HG02588 (cell line): ENCODE measurements around the gene TRIM37.
"Not testable (repeated sequence)": the region's sequence is repeated elsewhere in the genome, so short reads cannot be mapped to it uniquely, and the experiment has no call there.

Source experiments
- ATAC-seq: cut with Tn5 transposase; IDR thresholded peaks from one replicate; pipeline ENCODE4 v1.9.1; 2021; ENCODE audit warnings: mild to moderate bottlenecking, moderate library complexity; ENCODE audit not compliant: unreplicated experiment

TRIM37 gene

GRCh38 chr17:59110973-59111372 is 4.3 kb upstream of the TRIM37 start:
- no peak for ATAC-seq

DNA sequence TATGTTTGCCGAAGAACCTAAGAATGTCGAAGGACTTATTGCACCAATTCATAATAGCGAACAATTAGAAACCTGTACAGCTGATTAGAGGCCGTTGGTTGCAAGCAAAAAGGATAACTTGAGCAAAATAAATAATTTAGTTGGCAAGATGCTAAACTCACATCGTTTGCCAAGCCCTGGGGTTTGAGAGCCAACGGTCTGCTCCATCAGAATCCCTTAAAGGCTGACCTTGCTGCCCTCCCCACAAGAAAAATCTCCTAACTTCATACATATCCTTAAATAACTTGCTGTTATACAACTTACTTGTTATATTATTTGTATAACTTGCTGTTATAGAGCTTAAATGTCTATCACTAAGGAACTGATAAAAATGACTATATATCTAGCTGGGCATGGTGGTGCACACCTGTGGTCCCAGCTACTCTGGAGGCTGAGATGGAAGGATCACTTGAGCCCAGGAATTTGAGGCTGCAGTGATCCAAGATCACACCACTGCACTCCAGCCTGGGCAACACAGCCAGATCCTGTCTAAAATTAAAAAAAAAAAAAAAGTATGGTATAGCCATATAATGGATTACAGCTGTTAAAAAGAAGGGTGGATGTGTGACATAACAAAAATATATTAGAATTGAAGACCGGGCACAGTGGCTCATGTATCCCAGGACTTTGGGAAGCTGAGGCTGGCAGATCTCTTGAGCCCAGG is 1.9 kb upstream of the TRIM37 start:
- ATAC-seq, result no peak

GRCh38 chr17:59107306-59107670 is 608 bp upstream of the TRIM37 start:
- ATAC-seq, result no peak

GRCh38 chr17:59105852-59106462 is 723 bp downstream of the TRIM37 start:
- peak; percentile 14 for ATAC-seq

DNA sequence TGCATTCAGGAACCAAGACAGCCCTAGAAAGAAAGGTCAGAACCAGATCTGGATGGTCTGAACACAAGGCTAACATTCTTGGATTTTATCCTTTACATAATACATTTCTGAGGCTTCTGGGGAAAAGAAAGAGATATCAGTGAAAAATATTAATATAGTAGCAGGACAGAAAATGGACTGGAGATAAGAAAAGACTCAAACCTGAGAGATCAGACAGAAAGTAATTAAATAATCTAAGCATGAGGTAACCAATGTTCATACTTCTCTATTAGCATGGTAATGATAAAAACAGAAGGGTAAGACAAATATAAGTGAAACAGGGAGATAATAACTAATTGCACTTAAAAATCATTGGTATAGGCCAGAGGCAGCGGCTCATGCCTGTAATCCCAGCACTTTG is 5.5 kb downstream of the TRIM37 start:
- ATAC-seq, result no peak

DNA sequence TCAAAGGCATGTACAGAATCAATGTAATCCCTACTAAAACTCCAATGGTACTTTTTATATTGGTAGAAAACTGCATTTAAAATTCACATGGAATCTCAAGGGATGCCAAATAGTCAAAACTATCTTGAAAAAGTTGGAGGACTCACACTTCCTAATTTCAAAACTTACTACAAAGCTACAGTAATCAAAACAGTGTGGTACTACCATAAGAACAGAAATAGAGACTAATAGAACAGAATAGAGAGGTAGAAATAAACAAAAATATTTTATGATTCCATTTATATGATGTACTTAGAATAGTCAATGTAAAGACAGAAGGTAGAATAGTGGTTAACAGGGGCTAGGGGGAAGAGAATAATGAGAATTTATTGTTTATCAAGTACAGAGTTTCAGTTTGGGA is 8.8 kb downstream of the TRIM37 start:
- ATAC-seq, result no peak

GRCh38 chr17:59094861-59095530 is 11.7 kb downstream of the TRIM37 start:
- no peak for ATAC-seq

GRCh38 chr17:59093702-59094231 is 12.9 kb downstream of the TRIM37 start:
- ATAC-seq, result no peak

DNA sequence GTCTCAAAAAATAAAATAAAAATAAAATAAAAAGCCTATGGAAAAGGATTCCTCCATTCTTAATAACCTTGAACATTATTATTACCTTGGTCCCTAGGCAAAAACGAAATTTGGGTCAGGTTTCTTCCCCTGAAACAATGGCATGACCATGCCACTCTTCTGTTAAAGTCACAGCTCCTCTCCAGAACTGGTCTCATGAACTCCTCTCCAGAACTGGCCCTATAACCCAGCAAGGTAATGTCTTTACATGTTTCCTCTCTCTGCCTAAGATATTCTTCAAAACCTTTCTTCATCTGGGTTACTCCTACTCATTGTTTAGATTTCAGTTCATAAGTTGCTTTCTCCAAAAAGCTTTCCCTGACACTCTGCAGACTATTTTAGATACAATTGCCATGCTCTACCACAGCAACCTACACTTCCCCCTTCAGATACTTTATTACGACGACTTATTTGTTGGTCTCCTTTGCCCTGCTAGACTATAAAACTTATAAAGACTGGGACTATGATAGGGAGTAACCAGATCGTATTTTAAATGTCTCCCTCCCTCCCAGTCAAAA is 13.5 kb downstream of the TRIM37 start:
- no peak for ATAC-seq

- ATAC-seq, result not testable (repeated sequence)
Observed at GRCh38 chr17:59090593-59090992, 16.1 kb downstream of the TRIM37 start.

DNA sequence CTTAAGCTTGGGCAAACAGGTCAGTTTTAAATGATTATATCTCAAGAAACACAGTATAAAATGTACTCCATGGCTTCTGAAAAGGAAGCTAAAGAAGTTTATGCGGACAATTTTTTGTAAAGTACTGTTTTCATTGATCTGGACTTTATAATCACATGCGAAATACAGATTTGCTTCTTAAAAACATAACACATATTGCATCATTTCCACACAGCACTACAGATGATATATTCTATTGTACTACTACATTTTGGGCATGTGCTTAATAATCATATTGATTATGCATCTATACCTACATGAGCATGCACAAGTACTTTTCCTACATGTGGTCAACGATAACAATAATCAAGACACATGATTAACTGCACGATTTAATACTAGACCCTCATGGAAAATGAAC is 22.5 kb downstream of the TRIM37 start:
- ATAC-seq, result no peak

DNA sequence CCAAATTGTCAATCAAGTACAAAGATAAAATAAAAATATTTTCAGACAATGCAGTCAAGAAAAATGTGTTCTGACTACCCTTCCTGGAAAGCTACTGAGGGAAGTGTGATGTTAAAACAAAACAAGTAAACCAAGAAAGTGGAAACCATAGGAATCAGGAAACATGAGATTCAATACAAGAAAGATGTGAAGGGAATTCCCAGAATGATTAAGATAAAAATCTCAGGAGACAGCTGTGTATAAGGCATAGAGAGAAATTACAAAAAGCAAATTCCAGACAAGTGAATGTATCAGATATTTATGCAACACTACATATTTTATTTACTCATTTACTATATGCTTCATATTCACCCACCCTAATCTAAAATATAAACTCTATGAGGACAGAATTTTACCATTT is 32.2 kb downstream of the TRIM37 start:
- ATAC-seq, result no peak

GRCh38 chr17:59073972-59074371 is 32.7 kb downstream of the TRIM37 start:
- no peak for ATAC-seq

GRCh38 chr17:59069856-59070255 is 36.8 kb downstream of the TRIM37 start:
- ATAC-seq, result no peak

DNA sequence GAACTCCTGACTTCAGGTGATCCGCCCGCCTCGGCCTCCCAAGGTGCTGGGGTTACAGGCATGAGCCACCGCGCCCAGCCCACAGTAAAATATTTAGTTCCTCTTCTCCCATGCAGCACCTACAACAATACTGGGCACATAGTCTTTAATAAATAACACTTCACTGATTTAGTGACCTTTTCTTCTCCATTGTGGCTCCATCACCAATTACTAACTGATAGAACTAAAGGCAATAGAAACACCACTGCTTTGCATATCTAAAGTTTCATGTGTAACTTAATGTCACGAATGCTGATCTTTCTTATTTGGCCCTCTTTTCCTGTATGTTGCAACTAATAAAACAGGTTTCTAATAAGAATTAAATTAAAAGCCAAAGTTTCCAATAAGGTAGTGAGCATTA is 38.9 kb downstream of the TRIM37 start:
- no peak for ATAC-seq

- ATAC-seq, result no peak
Observed at GRCh38 chr17:59067340-59067739, 39.3 kb downstream of the TRIM37 start.

- ATAC-seq, result no peak
Observed at GRCh38 chr17:59062509-59062908, 44.2 kb downstream of the TRIM37 start.

DNA sequence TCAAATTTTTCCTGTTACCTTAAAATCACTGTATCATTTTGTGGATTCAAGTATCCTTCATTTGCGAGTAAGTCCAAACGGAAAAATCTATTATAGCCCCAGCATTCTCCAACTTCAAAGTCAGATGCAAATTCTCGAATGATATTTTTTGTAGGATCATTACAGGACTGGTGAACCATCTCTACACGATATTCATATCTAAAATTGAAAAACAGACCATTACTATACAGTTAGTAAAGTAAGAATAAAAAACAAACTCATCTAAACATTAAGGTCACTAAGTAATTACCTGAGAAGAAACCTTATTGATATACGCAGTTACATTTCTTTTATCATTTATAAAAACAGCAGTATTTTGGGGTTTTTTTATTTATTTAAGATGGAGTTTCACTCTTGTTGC is 49.8 kb downstream of the TRIM37 start:
- ATAC-seq, result no peak

- ATAC-seq, result no peak
Observed at GRCh38 chr17:59049798-59050197, 56.9 kb downstream of the TRIM37 start.

DNA sequence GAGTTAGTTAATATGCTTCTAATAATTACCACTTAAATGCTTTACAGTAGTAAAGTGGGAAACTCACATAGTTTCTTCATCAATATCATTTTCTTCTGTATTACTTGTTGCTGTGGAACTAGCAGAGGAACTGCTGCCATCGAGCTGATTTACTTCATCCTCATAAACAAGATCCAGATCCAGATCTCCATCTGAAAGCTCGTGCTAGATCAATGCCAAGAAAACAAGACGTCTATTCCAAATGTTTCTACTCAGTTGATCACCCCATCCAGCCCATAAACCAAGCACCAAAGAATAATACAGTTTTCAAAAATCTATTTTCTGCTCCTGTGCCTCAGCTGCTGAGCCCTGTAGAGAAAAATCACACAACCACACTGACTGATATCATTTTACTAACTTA is 59.1 kb downstream of the TRIM37 start:
- no peak for ATAC-seq

- no peak for ATAC-seq
Observed at GRCh38 chr17:59046192-59046591, 60.5 kb downstream of the TRIM37 start.

DNA sequence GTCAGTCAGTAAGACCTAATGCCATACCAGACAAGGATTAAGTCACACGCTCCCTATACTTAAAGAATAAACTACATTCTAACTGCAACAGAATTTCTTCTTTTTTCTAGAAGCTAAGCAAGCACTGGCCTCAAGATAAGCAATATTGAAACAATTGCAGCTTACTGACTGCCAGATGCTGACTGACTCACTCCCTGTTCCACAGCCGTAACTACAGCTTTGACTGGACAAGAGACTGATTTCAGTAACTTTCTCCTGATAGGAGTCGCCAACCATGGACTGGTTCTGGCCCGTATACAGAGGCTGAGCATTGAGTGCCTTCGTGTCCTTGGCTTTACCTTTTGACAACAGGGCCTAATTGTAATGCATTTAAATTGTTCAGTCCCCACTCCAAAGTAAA is 67.9 kb downstream of the TRIM37 start:
- no peak for ATAC-seq
